ENCODE measurements around the gene HRH3.
A peak's percentile ranks its signal among the peaks of the same experiment; 100 is the strongest.

HRH3 gene

DNA sequence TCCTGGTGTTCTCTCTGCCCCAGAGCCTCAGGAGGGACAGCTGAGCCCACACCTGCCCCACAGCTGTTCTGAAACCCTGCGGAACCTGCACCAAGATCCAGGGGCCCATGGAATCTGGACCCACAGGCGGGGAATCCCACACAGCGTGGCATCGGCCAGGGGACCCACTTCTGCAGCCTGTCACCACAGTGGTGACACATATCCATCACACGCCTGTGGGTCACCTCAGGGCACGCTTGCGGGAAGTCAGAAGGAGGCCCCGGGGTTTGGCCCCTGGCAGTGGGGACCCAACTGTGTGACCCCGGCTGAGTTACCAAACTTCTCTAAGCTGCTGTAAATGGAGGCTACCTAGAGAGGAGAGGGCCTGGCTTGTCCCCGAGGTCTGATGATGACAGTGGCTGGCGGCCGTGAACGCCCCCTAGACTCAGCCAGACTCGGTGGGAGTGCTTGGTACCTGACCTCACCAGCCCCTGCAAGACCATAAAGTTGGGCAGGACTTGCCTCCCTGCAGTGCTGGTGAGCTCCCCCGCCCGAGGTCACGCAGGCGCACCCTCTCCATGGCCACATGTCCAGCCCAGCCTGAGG lies 2.3 kb upstream of the HRH3 start:
- Mint-ChIP-seq H3K27ac (no peak overlapping the region), H3K4me3 (no peak overlapping the region), H3K4me1 (ENCODE audit: low read depth) (peaks cover 9% of the 10 kb centered on the region), H3K27me3 (peaks cover 76% of the 10 kb centered on the region), H3K9me3 (no peaks in the 10 kb centered on the region), H3K36me3 (ENCODE audit: low read depth) (no peaks in the 10 kb centered on the region)
- intact Hi-C loops (cut with micrococcal nuclease), result no loop called here

DNA sequence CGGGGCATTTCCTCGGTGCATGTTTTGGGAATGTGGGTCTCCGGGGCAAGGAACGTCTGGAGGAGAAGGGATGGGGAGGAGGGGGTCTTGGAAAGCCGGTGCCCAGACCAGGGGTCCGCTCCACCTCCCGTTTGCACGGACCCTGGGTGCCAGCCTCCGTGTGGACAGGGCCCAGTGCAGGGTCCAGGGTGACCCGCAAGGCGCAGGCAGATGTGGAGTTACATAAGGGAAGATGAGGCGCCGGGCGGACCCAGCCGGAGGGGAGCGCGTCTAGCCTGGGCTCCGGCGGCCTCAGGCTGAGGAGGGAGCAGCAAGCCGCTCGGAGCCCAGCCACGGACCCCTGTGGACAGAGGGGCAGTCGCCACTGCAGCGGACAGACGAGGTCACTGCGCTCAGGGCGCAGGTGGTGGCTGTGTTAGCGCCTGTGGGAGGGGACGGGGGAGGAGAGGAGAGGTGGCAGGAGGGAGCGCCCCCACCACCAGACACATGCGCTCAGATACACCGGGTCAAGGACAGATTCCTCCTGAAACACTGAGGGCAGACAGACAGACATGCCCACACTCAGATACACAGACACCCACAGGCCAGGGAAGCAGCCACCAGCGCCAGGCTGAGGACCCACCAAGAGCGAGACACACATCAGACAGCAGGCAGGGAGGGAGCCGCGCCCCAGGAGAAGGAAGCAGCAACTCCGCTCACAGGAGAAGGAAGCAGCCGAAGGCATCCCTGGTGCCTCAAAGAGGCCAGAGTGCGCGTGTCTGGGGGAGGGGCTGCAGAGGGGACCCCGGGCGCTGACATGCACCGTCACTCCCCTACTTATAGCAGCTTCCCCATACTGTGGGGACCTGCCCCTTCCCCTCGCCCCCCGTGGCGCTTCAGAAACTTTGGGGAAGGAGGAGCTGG lies 839 bp upstream of the HRH3 start:
- Mint-ChIP-seq H3K36me3 (ENCODE audit: low read depth) (no peaks in the 10 kb centered on the region), H3K9me3 (no peaks in the 10 kb centered on the region), H3K4me1 (ENCODE audit: low read depth) (peaks cover 9% of the 10 kb centered on the region), H3K27ac (no peak overlapping the region), H3K4me3 (no peak overlapping the region), H3K27me3 (peaks cover 69% of the 10 kb centered on the region)
- intact Hi-C loops (cut with micrococcal nuclease), result no loop called here

DNA sequence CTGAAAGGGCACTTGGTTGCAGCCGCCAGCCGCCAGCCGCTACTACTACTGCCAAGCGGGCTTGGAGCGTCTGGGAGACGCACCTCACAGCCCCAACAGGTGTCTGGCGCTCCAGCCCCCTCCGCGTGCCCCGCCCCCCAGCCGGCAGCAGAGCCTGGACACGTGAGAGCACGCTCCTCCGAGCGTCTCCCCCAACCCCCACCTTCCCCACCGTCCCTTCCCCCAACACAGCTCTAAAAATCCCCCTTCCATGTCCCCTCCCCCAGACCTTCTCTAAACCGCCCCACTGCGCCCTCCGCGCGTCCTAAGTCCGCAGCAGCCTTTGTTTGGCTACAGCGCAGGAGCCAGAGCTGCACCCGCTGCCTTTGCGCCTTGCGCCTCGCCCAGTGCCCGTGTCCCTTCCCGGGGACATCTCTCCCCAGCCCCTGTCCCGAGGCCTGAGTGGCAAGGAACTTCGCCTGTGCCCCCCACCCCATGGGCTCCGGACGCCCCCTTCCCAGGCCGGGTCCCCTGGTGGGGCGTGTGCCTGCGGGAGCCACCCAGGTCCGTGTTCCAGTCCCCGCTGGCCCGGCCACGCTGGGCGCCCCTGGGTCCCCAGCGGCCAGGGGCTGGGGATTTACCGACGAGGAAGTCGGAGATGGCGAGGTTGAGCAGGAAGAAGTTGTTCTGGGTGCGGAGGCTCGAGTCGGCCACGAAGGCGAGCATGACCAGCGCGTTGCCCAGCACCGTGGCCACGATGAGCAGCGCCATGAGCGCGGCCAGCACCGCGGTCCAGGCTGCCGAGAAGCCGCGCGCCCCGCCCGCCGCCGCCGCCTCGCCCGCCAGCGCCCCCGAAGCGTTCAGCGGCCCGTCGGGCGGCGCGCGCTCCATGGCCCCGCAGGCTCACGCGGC lies 732 bp downstream of the HRH3 start:
- intact Hi-C loops (cut with micrococcal nuclease), result no loop called here
- peaks cover 71% of the 10 kb centered on the region for H3K27me3 Mint-ChIP-seq
- H3K27ac Mint-ChIP-seq, result no peak overlapping the region
- peak overlapping the region; percentile 23 for H3K4me3 Mint-ChIP-seq
- H3K36me3 Mint-ChIP-seq (ENCODE audit: low read depth), result no peaks in the 10 kb centered on the region
- H3K4me1 Mint-ChIP-seq (ENCODE audit: low read depth), result peaks cover 9% of the 10 kb centered on the region
- no peaks in the 10 kb centered on the region for H3K9me3 Mint-ChIP-seq

DNA sequence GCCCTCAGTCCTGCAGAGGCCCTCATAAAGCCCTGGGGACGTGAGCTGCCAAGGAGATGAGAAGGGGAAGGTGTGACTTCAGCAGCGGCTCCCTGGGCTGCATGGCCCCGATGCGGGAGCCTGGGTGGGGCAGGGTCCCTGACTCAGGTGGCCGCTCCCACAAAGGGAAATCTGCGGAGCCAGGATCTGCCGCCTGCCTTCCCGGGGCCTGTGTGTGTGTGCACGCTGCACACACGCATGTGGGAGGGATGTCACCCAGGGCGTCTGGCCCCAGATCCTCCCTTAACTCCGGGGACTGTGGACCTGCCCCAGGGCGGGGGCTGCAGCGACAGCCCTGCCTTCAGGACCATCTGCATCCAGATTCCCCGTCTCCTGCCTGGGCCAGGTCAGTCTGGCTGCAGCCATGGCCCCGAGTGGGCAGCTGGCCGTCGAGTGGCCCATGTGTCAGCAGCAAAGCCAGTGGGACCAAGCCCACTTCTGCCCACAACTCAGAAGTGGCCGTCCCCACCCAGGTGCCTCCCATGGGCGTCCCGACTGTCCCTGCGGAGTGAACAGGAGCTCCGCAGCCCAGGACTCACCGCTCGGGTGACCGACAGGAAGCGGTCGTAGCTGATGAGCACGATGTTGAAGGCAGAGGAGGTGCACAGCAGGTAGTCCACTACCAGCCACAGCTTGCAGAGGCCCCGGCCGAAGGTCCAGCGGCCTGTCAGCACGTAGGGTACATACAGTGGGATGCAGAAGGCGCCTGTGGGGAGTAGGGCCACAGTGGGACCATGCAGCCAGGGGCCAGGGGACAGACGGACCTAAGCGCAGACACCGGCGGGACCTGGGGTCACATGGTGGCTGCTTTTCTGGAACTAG lies 1.9 kb downstream of the HRH3 start:
- Mint-ChIP-seq H3K4me1 (ENCODE audit: low read depth) (peaks cover 9% of the 10 kb centered on the region), H3K27ac (no peak overlapping the region), H3K9me3 (no peaks in the 10 kb centered on the region), H3K36me3 (ENCODE audit: low read depth) (no peaks in the 10 kb centered on the region), H3K27me3 (peaks cover 69% of the 10 kb centered on the region), H3K4me3 (no peak overlapping the region)
- intact Hi-C loops (cut with micrococcal nuclease), result no loop called here

DNA sequence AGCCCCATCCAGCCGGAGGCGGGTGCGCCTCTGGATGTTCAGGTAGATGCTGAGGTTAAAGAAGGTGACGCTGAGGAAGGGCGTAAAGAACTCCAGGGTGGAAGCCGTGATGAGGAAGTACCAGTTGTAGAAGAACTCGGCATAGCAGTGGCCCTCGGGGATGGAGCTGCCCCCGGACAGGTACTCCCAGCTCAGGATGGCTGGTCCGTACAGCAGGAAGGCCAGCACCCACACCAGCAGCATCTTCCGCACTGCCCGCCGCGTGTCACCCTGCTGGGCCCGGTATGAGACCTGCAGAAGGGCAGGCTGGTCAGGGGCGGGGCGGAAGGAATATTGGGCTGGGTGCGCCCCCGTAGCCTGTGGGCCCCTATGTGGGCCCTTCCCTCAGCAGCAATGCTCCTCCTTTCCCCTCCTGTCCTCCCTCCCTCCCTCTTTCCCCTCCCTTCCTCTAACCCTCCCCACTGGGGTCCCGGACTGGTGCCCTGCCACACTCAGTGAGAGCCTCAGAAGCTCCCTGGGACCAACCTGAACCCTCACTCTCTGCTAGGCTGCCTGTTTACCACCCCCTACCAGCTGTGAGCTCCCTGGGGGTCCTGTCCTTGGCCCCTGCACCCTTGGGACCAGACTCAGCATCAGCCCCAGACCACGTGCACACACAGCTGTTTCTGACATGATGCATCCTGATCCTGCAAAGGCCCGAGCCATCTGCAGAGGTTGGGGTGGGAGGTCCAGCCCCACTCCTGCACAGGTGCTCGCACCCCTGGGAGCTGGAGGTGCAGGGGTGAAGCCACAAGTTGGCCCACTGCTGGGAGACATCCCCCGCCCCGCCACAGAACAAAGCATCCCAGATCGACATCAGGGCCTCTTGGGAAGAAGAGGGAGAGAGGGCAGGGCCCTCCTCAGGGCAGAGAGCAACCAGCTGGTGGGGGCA lies 3.2 kb downstream of the HRH3 start:
- Mint-ChIP-seq H3K9me3 (no peaks in the 10 kb centered on the region), H3K4me1 (ENCODE audit: low read depth) (peaks cover 9% of the 10 kb centered on the region), H3K27me3 (peaks cover 64% of the 10 kb centered on the region), H3K36me3 (ENCODE audit: low read depth) (no peaks in the 10 kb centered on the region), H3K27ac (no peak overlapping the region), H3K4me3 (no peak overlapping the region)
- intact Hi-C loops (cut with micrococcal nuclease), result no loop called here

DNA sequence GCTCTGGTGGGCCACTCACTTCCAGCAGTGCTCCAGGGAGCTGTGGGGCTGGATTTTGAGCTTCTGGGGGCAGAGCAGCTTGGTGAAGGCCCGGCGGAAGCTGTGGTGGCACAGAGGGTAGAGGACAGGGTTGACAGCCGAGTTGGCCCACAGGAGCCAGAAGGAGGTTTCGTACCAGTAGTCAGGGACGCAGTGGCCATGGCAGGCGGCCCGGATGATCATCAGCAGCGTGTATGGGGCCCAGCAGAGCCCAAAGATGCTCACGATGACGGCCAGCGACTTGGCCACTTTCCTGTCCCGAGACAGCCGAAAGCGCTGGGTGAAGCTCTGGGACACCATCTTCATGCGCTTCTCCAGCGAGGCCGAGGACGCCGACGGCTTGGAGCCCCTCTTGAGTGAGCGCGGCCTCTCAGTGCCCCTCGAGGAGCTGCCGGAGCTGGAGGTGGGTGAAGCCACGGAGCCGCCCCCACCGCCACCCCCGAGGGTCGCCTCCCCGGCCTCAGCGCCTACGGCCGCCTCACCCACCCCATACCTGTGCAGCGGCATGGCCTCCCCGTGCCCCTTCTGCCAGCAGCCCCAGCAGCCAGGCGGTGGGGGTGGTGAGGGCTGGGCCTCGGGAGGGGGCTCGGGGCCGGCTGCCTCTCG lies 4.0 kb downstream of the HRH3 start:
- Mint-ChIP-seq H3K27me3 (peaks cover 58% of the 10 kb centered on the region), H3K36me3 (ENCODE audit: low read depth) (no peaks in the 10 kb centered on the region)

DNA sequence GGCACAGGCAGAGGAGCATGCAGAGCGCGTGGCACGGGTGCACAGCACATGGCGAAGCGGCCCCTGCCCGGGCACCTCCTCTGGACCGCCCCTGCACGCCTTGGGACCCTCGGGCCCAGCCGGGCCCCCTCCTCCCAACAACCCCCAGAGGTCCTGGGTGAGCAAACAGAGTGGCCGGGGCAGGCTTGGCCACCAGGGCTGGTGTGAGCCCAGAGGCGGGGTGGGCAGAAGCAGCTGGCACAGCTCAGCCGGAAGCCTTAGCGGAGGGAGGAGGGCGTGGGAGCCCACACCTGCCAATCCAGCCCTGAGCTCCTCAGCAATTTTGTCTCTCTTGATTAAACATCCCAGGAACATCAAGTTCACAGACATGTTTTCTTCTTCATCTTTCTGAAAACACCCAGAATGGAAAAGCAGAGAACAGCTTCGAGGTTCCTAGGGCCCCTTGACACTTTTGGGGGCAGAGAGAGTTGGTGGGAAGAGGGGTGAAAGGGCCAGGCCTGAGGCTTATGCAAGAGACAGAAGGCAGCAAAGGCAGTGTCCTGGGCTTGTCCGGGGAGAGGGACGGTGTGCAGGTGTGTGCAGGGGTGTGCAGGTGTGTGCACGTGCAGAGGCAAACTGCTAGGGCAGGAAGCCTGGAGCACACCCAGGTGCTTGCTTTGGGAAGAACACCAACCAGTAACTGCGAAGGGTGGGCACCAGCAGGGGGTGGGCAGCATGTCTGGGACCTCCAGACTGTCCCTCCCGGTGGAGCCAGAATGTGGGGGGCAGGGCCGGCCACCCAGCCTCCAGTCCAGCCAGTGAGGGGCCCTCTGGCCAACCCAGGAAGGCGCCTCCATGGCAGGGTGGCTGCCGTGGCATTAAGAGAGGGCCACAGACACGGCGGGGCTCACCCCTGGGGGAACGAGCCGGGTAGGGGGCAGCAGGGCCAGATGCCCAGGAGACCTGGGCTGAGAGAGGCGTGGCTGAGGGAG lies 4.8 kb downstream of the HRH3 start:
- no peaks in the 10 kb centered on the region for H3K9me3 Mint-ChIP-seq
- H3K27me3 Mint-ChIP-seq, result peaks cover 53% of the 10 kb centered on the region
- H3K4me3 Mint-ChIP-seq, result no peak overlapping the region
- H3K4me1 Mint-ChIP-seq (ENCODE audit: low read depth), result peaks cover 9% of the 10 kb centered on the region
- intact Hi-C loops (cut with micrococcal nuclease), result no loop called here
- no peaks in the 10 kb centered on the region for H3K36me3 Mint-ChIP-seq (ENCODE audit: low read depth)
- H3K27ac Mint-ChIP-seq, result no peak overlapping the region

More for the DNA sequence above, 4.0 kb downstream of the HRH3 start:
- H3K4me1 Mint-ChIP-seq (ENCODE audit: low read depth), result peaks cover 9% of the 10 kb centered on the region
- intact Hi-C loops (cut with micrococcal nuclease), result no loop called here
- H3K4me3 Mint-ChIP-seq, result no peak overlapping the region
- no peaks in the 10 kb centered on the region for H3K9me3 Mint-ChIP-seq
- H3K27ac Mint-ChIP-seq, result no peak overlapping the region

DNA sequence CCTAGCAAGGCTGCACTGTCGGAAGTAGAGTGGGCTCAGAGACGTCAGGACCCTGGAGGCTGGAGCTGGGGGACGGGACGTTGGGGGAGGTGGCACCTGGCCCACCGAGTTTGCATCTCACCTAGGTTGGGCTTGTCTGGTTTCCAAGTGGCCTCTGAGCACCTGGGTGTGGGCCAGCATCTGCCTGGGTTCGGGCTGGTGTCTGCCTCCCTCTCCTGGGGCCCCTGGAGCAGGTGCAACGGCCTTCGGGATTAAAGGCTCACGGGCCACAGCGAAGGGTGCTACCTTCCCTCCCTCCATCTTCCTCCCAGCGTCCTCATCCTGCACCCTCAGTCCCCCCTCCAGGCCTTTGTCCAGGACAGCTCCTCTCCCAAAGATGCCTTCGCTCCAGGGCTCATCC lies 6.0 kb downstream of the HRH3 start:
- no peaks in the 10 kb centered on the region for H3K9me3 Mint-ChIP-seq
- intact Hi-C loops (cut with micrococcal nuclease), result no loop called here
- peaks cover 2% of the 10 kb centered on the region for H3K4me1 Mint-ChIP-seq (ENCODE audit: low read depth)
- H3K27me3 Mint-ChIP-seq, result peaks cover 51% of the 10 kb centered on the region
- no peak overlapping the region for H3K27ac Mint-ChIP-seq
- no peaks in the 10 kb centered on the region for H3K36me3 Mint-ChIP-seq (ENCODE audit: low read depth)
- H3K4me3 Mint-ChIP-seq, result no peak overlapping the region

DNA sequence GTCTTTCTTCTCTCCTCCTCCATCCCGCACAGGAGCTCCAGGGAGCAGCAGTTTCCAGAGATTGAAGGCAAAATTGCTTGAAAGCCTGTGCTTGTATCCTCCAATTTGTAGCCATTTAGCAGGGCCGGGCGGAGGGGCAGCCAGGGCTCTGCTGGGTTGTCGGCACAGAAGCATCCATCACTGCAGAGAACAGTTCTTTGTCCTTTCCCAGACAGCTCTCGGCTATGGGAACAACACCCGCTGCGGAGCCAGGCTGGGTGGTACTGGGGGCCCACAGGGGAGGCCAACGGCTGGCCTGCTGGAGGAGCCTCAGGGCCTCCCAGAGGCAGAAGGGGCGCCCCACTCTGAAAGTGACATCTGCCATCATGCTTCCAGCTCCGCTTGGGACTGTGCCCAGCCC lies 7.8 kb downstream of the HRH3 start:
- Mint-ChIP-seq H3K27me3 (peaks cover 34% of the 10 kb centered on the region), H3K36me3 (ENCODE audit: low read depth) (no peaks in the 10 kb centered on the region), H3K9me3 (no peaks in the 10 kb centered on the region), H3K4me3 (no peak overlapping the region), H3K4me1 (ENCODE audit: low read depth) (no peaks in the 10 kb centered on the region), H3K27ac (no peak overlapping the region)
- intact Hi-C loops (cut with micrococcal nuclease), result no loop called here

DNA sequence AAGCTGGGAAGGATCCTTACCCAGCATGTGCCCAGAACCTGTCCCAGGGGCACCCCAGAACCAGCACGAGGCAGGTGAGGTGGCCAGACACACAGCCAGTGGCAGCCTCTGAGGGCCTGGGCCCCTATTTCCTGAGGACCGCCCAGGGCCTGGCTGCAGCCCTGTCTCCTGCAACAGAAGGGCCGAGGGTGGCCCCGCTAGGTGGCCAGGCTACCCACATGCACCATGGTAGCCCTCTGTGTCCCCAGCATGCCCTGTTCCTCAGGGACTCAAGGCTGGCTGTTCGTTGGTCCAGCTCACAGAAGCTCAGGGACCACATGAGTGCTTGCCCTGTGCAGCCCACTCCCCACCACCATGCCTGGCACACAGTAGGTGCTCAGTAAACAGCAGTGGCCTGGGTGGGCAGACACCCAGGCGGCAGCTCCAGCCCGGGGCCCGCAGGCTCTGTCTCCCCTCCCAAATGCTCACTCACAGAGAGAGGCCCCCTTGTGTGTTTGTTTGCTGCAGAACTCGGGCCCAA lies 8.2 kb downstream of the HRH3 start:
- Mint-ChIP-seq H3K27me3 (peaks cover 30% of the 10 kb centered on the region), H3K4me1 (ENCODE audit: low read depth) (no peaks in the 10 kb centered on the region), H3K9me3 (no peaks in the 10 kb centered on the region), H3K36me3 (ENCODE audit: low read depth) (no peaks in the 10 kb centered on the region), H3K27ac (no peak overlapping the region), H3K4me3 (no peak overlapping the region)
- intact Hi-C loops (cut with micrococcal nuclease), result no loop called here

DNA sequence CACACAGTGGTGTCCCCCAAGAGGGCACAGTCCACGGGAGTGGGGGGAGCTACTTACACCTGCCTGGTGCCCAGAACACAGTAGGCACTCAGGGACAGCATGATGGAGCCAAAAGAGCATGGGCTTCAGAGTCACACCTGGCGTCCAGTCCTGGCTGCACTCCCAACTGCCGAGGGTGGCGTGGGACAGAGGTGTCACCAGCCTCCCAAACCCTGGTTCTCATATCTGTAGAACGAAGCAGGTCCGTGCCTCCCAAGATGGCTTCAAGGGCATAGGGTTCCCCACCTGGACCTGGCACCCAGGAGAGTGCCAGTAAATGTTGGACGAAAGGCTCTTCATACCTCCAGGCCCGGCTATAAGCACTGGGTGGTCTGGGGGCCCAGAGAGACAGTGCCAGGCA lies 8.9 kb downstream of the HRH3 start:
- Mint-ChIP-seq H3K4me1 (ENCODE audit: low read depth) (no peaks in the 10 kb centered on the region), H3K4me3 (no peak overlapping the region), H3K27me3 (peaks cover 30% of the 10 kb centered on the region), H3K27ac (no peak overlapping the region), H3K36me3 (ENCODE audit: low read depth) (peaks cover 2% of the 10 kb centered on the region), H3K9me3 (no peaks in the 10 kb centered on the region)
- intact Hi-C loops (cut with micrococcal nuclease), result no loop called here

All from dendritic cell treated with granulocyte-macrophage colony-stimulating factor and Interleukin-4, amounts not matched to agents 40 ng/mL and 50 ng/mL, for 4 days (primary cell).